K562 (cell line): ENCODE results near the gene CNTN4.

ENCODE experiments used
- CTCF ChIP-seq, 3 experiments: IDR thresholded peaks in 2 of 3; conservative IDR thresholded peaks in 1 of 3; 2 replicates each; pipeline ENCODE4 v1.5.1; 2011 to 2012; ENCODE audit warnings: low read length in 3 of 3, mild to moderate bottlenecking in 3 of 3, control low read depth in 2 of 3, improper control_type of control experiment in 1 of 3, inconsistent platforms in 1 of 3, low read depth in 1 of 3, mixed read lengths in 1 of 3, moderate library complexity in 1 of 3; ENCODE audit not compliant: insufficient read depth in 2 of 3
- MEF2D ChIP-seq: conservative IDR thresholded peaks from 2 replicates; pipeline ENCODE4 v1.6.1; 2016; ENCODE audit warnings: low read depth, missing genetic modification characterization, missing compliant biosample characterization
- MTF1 ChIP-seq: fragments of 250-450 bp; sonication (Bioruptor Pico); IDR thresholded peaks from 2 replicates; pipeline ENCODE4 v1.9.0; 2021; ENCODE audit warnings: moderate library complexity, mild to moderate bottlenecking, inconsistent platforms, borderline replicate concordance
- NONO ChIP-seq, 2 experiments: fragments of 200-400 bp in 1 of 2; fragments of 450-650 bp in 1 of 2; formaldehyde crosslinking in 1 of 2; IDR thresholded peaks; 2 replicates each; pipeline ENCODE4 v1.6.1; 2017; ENCODE audit warnings: low read depth in 2 of 2, mild to moderate bottlenecking in 2 of 2, moderate library complexity in 2 of 2, low read length in 1 of 2
- SIN3B ChIP-seq: fragments of 450-650 bp; IDR thresholded peaks from 2 replicates; pipeline ENCODE4 v1.6.1; 2017; ENCODE audit warnings: low read depth, mild to moderate bottlenecking, moderate library complexity
- SMC3 ChIP-seq: conservative IDR thresholded peaks from 2 replicates; pipeline ENCODE4 v1.6.1; 2011; ENCODE audit warnings: low read depth, low read length, improper control_type of control experiment; ENCODE audit not compliant: insufficient read depth

- TF ChIP-seq MTF1 (CRISPR knock-in tag) (no peak), SIN3B (no peak), CTCF (IDR thresholded peaks at IDR 0.05 in 2 of 3, conservative IDR thresholded peaks at IDR 0.05 in 1 of 3; ENCODE audit: insufficient read depth in 2 of 3, low read depth in 1 of 3, low read length in 3 of 3) (no peak), SMC3 (no peak), MEF2D (tag) (no peak), NONO (IDR thresholded peaks at IDR 0.05; ENCODE audit: low read depth in 2 of 2, low read length in 1 of 2) (no peak)
Measured at GRCh38 chr3:3069723-3070122, 971.1 kb downstream of the CNTN4 start.
